ENCODE data around the gene RRP12.

GRCh38 chr10:97356318-97356914, 44.7 kb downstream of the RRP12 start:
- TF ChIP-seq GATA1 (IDR thresholded peaks at IDR 0.05; ENCODE audit: low read depth, low read length): no peak
- TF ChIP-seq POLR2A (IDR thresholded peaks at IDR 0.05; ENCODE audit: low read length): no peak
